Daoy (cell line): ENCODE data around the gene CLDN4. TPM values are rescaled to one million over a fixed set of nuclear protein-coding genes. Genes with fewer than 3 reads are reported as not detected.
"Not testable (repeated sequence)": the region's sequence is repeated elsewhere in the genome, so short reads cannot be mapped to it uniquely, and the experiment has no call there.

Experiments
- DNase-seq: peaks from one replicate; pipeline ENCODE4 v3.0.0-alpha.2; 2015; ENCODE audit warnings: low read depth
- total RNA-seq: library from RNA; depleted of rRNA; stranded (reverse); fragments of >200 nt; shearing (Covaris generic); gene quantifications from 2 replicates; pipeline ENCODE4 v1.2.3, GENCODE V29; 2014

The CLDN4 gene
- total RNA-seq, 1 experiment from 2014 or later, result 1.4 TPM

DNA sequence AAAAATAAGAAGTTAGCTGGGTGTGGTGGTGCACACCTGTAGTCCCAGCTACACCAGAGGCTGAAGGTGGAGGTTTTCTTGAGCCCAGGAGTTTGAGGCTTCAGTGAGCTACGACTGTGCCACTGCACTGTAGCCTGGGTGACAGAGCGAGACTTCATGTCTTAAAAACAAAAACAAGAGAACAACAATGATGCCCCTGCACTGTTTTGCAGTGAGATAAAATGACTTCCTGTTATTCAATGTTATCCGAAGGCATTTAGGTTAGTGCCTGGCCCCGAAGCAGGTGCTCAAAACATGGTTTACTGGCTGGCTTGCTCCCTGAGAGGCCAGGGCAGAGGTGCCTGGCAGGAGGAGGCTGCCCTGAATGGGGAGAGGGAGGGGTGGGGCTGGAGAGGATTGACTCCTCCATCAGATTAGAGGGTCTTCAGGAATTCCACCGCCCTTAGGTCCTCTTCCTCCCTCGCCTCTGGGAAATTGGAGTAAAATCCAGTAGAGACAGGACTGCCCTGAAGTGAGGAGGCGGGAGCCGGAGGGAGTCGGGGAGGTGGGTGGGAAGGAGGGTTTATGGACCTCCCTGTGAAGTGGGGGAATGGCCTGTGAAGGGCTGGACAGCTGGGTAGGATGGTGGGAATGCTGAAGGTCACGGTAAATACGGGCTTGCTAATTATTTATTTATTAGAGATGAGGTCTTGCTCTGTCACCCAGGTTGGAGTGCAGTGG lies 6.8 kb upstream of the CLDN4 start:
- no peak for DNase-seq

DNA sequence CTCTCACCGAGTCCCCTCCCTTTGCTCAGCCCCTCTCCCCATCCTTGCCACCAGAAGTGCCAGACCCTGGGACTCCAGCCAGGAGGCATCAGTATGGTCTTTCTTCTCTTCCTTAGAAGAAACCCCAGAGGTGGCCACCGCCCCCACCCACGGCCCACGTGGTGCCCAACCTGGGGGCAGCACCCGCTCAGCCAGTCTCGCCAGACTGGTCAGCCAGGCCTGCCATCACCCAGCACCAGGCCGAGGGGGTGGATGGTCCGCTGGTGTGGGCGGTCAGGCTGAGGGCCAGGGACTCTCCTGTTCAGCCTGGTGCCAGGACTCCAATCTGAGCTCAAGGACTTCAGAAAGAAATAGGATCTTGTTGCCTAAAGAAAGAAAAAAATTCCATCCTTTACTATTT lies 5.8 kb upstream of the CLDN4 start:
- DNase-seq, result no peak

DNA sequence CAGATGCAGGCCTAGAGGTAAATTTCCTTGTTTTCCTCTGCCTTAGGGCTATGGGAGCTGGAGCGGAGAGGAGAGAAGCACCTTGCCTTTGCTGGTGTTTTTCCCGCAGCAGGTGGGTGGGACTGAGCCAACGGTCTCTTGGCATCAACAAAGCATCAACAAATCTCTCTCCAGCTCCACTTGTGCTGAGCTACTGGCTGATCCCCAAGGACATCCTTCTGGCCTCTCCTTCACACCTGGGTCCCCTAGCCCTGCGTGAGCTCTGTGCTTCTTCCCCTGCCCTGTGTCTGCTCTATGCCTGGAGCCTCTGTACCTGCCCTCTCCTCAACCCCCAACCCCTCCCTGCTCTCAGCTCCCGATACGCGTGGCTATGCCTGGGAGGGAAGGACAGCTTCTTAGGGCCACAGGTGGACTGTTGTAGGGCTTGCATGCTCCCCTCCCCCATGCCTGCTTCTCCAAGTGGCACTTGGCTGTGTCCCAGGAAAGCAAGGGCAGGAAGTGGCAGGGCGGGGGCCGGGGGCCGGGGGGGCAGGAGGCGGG lies 3.2 kb upstream of the CLDN4 start:
- peak; percentile 82 for DNase-seq

DNA sequence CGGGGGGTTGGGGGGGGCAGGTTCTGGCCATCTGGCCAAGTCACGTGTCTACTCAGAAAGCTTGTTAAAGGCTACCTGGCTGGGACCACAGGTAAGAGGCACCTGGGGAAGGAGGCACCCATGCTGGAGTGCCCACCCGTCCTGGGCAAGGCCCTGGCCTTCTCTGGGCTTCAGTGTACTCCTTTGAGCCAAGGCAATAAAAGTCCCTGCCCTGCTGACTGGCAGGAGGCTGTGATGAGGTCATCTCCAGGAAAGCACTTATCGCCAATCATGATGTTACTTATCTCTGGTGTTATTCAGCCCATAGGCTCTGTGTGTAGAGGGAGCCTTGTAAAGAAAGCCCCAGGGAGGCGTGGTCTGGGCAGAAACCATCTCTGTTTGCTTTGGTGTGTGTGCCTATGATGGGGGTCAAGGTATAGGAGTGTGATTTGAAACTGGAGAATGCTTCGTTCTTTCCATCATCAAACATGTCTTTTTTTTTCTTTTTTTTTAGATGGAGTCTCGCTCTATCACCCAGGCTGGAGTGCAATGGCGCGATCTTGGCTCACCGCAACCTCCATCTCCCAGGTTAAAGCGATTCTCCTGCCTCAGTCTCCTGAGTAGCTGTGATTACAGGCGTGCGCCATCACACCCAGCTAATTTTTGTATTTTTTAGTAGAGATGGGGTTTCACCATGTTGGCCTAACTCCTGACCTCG lies 2.5 kb upstream of the CLDN4 start:
- peak; percentile 93 for DNase-seq

DNA sequence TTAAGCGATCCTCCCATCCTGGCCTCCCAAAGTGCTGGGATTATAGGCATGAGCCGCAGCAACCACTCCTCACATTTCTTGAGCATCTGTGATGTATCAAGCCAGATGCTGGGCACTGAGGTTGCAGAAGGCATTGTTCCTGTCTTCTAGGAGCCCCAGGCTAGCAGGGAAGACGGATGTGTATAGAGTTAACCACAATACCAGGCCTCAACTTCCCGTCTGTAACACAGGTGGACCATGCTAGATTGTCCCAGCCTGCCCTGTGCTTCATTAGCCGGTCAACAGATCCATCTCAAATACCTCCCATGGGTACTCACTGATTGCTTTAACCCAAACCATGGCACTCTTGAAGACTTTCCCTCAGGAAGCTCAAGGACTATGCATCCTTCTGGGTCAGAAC lies 1.8 kb upstream of the CLDN4 start:
- no peak for DNase-seq

DNA sequence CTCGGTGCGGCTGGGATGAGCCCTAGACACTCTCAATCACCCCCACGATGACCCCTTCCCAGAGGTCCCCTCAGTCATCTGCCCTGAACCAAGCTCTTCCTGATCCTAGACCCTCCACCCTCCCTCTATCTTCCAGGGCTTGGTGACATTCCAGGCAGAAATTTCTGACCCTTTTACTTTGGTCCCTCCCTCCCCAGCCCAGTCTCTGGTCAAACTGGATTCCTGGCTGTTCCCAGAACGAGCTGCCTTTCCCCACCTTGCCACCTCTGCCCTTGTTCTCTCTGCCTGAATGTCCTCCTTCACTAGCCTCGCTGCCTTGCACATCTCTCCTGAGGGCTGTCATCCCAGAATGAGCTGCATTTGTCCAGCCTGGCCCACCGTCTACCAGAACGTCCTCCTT lies 1.3 kb upstream of the CLDN4 start:
- DNase-seq, result no peak

DNA sequence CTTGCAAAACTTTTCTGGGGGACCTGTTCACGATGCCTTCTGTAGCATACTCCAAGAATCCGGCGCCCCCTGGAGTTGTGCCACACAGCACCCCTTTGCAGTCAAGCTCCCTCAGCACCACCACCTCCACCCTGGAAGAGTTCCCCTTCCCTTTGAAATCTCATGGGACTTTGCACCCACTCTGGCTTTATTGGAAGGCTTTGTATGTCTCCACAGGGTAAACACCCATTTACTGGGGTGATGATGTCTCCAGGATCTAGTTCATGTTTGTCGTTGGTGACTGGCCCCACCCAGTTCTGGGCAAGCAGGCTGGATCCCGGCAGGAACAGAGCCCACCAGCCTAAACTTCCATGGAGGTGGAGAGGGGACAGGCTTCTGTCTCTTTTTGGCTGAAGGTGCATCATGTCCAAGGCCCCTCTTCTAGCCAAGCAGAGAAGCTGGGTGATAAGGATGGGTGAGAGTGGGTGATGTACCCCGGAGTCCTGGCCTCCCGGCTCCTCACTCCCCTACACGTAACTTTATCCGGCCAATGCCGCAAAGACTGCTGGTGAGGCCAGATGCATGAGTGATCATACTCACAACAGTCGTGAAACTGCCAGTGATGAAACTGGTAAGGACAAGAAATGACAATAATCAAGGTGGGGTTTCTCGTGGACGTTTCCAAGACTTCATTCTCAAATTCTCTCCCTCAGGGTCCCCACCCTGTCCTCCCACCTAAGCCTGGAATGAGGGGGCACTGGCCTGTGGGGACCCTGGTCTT lies 695 bp upstream of the CLDN4 start:
- no peak for DNase-seq

DNA sequence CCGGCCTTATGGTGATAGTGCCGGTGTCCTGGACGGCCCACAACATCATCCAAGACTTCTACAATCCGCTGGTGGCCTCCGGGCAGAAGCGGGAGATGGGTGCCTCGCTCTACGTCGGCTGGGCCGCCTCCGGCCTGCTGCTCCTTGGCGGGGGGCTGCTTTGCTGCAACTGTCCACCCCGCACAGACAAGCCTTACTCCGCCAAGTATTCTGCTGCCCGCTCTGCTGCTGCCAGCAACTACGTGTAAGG lies 713 bp downstream of the CLDN4 start:
- no peak for DNase-seq

DNA sequence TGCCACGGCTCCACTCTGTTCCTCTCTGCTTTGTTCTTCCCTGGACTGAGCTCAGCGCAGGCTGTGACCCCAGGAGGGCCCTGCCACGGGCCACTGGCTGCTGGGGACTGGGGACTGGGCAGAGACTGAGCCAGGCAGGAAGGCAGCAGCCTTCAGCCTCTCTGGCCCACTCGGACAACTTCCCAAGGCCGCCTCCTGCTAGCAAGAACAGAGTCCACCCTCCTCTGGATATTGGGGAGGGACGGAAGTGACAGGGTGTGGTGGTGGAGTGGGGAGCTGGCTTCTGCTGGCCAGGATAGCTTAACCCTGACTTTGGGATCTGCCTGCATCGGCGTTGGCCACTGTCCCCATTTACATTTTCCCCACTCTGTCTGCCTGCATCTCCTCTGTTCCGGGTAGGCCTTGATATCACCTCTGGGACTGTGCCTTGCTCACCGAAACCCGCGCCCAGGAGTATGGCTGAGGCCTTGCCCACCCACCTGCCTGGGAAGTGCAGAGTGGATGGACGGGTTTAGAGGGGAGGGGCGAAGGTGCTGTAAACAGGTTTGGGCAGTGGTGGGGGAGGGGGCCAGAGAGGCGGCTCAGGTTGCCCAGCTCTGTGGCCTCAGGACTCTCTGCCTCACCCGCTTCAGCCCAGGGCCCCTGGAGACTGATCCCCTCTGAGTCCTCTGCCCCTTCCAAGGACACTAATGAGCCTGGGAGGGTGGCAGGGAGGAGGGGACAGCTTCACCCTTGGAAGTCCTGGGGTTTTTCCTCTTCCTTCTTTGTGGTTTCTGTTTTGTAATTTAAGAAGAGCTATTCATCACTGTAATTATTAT lies 1.2 kb downstream of the CLDN4 start:
- no peak for DNase-seq

DNA sequence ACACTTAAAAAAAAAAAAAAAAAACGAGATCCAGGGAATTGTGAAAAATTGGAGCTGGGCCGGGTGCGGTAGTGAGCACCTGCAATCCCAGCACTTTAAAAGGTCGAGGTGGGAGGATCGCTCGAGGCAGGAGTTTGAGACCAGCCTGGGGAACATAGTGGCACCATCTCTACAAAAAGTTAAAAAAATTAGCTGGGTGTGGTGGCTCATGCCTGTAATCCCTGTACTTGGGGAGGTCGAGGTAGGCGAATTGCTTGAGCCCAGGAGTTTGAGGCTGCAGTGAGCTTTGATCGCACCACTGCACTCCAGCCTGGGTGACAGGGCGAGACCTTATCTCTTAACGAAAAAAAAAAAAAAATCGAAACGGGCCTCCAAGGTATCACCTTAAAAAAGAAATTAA lies 2.0 kb downstream of the CLDN4 start:
- DNase-seq, result no peak

DNA sequence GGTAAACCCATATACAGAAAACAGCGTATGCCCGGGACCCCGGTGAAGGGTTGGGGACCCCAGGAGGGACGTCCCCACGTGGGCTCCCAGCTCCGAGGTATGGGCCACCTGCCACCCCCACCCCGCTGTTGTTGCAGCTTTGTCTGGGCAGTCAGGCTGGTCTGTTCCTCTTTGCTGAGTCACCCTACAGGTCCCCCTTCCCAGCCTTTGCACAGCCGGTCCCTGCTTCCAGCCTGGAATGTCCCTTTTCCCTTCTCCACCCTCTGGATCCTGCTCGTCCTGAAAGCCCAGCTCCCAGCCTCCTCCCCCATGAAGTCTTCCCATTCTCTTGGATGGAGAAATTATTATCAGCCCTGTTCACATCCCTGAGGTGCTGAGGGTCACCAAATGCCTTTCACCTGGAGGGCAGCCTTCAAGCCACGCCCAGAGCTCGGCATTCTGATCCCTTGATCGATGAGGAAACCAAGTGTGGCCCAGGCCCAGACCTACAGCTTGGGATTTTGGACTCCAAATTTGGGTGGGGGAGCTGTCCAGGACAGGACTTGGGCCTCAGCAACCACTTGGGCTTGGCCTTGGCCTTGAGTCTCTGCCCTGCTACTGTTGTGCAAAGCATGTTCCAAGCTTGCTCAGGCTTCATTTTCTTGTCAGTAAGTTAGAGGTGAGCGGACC lies 2.6 kb downstream of the CLDN4 start:
- DNase-seq, result no peak

DNA sequence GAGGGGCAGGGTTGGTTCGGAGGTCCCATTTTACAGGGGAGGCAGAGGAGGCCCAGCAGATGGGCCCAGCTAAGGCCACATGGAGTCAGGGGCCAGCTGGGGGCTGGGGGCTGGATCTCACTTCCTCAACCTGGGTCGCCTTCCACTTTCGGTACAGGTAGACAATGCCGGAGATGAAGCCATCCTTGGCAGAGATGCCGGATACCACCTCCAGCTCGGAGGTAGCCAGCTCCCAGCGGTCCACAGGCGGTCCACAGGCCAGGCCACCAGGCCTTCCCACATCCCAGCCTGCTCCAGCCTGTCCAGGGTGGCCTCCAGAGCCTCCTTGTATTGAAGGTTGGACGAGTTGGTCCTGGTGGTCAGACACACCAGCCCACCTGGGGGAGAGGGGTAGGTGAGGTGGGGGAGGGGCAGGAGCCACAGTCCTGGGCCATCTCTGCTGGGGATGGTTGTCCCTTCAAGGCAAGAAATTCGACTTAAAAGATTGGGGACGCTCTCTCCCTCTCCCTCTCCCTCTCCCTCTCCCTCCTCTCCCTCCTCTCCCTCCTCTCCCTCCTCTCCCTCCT lies 3.9 kb downstream of the CLDN4 start:
- DNase-seq, result no peak

DNA sequence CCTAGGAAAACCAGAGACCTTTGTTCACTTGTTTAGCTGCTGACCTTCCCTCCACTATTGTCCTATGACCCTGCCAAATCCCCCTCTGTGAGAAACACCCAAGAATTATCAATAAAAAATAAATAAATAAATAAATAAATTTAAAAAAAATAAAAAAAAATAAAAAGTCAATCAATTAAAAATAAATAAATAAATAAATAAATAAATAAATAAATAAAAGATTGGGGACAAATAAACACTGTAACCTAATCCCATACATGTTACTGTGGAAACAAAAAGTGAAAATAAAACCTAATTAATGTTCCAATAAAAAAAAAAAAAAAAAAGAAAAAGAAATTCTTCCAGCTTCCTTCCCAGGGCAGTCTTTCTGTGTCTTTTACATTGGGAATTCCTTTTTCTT lies 6.4 kb downstream of the CLDN4 start:
- not testable (repeated sequence) for DNase-seq

DNA sequence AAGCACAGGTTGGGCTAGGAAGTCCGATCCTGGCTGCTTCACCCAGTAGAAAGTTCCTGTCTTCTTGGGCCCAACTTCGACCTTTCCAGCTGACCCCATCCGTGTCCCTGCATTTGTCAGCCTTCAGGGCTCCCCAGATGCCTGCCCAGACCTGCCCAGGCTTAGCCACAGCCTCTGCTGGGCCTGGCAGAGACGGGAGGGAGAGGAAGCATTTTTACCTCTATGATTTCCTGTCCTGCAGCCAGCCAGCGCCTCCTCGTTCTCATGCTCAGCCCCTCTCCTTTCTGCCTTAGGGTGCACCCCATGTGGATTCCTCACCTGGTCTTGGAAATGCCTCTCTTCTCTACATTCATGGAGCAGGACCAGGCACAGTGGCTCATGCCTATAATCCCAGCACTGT lies 7.8 kb downstream of the CLDN4 start:
- DNase-seq, result no peak

DNA sequence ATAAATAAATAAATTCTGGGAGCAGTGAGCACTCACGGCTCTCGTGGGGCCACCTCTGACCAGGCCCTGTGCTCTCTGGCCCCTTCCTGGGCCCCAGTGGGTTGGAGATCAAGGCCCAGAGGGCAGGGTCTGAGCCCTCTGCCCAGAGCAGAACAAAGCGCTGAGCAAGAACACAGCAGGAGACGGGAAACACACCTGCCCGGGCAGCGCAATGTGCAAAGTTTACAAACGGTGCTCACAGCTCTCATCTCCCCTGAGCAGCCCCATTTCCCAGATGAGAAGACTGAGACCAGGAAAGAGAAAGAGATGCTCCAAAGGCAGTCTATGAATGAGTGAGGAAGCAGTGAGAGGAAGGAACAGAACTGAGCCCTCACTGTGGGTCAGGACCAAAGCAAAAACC lies 8.5 kb downstream of the CLDN4 start:
- DNase-seq, result no peak

DNA sequence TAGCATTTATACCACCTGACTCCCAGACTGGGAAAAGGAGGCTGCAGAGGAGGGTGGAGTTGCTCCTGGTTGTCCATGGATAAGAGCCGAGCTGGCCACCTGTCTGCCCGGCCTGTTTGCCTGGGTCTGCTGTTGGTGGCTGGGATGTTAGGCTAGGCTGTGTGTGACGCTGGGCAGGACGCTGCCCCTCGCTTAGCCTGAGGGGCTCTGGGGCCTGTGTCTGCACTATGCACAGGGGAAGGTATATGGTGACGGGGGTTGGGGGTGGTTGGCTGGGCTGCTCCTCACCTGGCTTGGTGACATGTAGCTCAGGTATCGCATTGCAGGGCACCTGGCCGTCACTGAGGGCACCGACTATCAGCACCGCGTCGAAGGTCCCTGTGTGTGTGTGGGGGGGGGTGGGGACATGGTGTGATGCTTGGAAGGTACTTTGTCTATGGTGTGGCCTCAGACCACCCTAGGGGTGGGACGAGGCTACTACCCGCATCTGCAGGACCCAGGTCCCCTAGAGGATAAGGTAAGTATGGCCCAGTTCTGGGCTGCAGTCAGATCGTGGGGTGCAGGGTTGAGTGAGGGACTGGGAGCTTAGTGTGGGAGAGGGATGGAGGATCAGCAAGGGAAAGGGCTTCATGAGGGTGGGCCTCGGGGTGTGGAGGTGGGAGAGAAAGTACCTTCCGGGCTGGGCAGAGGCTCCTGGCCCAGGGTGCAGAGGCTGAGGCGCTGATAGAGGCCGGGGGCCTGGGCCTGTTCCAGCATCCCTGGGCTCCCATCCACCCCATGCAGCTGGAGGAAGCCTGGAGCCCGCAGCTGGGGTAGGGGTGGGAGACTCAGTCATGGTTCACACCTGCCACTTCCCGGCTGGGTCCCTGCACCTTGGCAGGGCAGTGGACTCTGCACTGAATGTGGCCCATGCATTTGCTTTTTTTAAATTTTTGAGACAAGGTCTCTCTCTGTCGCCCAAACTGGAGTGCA lies 9.2 kb downstream of the CLDN4 start:
- DNase-seq, result no peak

DNA sequence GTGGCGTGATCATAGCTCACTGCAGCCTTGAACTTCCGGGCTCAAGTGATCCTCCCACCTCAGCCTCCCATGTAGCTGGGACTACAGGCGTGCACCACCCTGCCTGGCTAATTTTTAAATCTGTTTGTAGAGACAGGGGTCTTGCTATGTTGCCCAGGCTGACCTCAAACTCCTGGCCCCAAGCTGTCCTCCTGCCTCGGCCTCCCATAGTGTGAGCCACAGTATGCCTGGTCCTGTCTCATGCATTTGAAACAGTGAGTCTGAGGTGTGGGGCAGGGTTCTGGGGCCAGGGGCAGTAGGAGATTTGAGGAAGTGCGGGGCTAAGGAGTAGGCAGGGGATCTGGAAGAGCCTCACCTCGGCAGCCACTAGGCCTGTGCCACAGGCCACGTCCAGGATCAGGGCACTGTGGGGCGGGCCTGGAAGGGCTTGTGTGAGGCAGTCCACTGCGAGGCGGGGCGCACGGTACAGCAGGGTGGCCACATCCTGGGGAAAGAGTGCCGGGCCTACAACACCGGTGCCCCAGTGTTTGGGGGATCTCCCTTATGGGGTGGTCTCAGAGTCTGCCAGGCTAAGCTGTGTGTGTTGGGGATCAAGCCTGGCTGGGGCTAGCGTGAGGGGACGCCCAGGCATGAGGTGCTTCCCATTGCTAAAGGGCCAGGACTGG lies 10.1 kb downstream of the CLDN4 start:
- DNase-seq, result no peak

DNA sequence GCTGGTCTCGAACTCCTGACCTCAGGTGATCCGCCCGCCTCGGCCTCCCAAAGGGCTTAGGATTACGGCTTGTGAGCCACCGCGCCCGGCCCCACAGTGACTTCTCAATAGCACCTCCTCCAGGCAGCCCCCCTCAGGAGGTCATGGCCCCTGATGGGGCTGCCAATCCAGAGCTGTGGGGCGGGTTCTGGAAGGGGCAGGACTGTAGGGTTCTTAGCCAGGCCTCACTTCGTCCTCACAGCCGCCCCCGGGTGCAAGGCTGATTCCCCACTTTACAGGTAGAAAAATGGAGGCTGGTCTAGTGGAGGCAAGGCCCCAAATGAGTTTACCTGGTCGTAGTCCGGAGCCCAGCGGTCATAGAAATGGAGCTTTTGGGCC lies 10.9 kb downstream of the CLDN4 start:
- DNase-seq, result peak; percentile 55
